ENCODE data around the gene LIN7A. TPM values are rescaled to one million over a fixed set of nuclear protein-coding genes. Genes with fewer than 3 reads are reported as not detected.

Gene LIN7A, protein sequence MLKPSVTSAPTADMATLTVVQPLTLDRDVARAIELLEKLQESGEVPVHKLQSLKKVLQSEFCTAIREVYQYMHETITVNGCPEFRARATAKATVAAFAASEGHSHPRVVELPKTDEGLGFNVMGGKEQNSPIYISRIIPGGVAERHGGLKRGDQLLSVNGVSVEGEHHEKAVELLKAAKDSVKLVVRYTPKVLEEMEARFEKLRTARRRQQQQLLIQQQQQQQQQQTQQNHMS
- total RNA-seq (2022; extraction: Qiagen RNA extraction): 0.25 to 0.51 TPM (median 0.33 TPM) in 5 replicates

DNA sequence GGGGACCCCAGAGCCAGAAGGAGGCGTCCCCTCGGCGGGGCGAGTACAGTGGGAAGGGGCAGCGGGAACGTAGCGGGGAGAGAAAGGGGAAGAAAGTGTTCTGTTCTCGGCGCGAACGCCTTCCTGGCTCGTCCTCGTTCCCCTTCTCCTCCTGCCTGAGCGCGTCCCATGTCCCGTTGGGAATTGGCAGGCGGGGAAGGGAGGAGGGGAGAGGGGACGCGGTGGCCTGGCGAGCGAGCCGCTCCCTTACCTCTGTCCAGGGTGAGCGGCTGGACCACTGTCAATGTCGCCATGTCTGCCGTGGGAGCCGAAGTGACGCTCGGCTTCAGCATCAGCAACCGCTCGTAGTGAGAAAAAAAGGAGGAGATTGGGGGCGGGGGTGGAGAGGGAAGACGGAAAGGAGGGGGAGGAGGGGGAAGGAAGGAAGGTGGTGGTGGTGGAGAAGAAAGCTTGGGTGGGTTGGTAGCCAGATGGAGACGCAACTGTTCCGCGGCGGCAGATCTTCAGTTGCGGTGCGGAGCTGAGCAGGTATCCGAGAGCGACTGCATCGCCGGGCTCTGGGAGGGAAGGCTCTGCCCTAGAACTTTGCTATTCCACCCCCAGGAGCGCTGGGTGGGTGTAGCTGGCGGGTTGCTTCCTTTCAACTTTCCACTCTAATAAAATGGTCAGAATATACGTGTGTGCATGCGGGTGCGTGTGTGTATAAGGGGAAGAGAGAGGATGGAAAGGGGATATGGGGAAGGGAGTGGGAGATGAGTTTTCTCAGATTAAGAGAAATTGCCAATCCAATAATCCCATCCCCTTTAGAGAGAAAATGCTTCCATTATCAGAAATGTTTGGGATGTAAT, at the start of gene LIN7A:
Gene LIN7A, minus strand, starts transcription at position 544 of the 848 bp plus-strand sequence. Its CDS starts 212 bp downstream, at position 332.

Other genes starting within 250 kb of the LIN7A start
- gene MYF6, start 230.3 kb downstream of the LIN7A start, total RNA-seq (2022; extraction: Qiagen RNA extraction): not detected in 5 replicates
- not detected in 5 replicates for gene MYF5, start 221.0 kb downstream of the LIN7A start, total RNA-seq (2022; extraction: Qiagen RNA extraction)
- 0.05 to 0.15 TPM (median 0.06 TPM) in 3 of 5 replicates, not detected in the others for gene ACSS3, start 140.1 kb upstream of the LIN7A start, total RNA-seq (2022; extraction: Qiagen RNA extraction)